Measurements from ENCODE around the gene ALPK1. TPM values are rescaled to one million over a fixed set of nuclear protein-coding genes. Genes with fewer than 3 reads are reported as not detected.

ALPK1 gene
- total RNA-seq, 1 experiment from 2014 or later: 0.17 TPM

DNA sequence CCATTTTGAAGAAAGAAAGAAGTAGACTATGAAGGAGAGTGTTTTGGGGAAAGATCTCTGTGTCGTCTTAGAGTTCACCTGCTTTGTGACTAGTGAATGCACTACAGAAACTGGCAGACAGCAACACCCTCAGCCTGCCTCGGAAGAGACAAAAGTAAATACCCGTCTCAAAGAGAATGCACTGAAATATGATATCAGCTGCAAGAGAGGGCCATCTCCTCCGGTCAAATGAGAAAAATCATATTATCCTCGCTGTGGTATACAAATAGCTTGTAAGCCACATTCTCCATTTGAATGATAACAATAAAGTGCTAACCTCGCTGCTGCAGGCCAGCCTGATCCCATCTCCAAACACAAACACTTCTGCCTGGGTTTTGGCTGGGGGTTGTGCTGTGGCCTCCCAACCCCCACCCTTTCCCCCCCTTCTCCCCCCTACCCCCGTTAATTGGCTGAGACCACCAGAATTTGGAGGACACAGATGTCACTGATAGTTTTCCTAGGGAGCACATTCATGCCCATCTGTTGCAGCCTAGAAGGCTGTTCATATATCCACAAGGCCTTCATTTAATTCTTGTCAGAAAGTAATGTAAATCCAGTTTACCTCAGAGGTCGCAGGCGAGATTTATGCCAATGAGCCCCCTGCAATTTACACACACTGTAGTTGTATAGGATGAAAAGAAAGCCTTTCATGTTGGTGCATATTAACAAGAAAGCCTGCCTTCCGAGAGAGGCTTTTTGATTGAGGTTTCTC, 46.3 kb downstream of the ALPK1 start:
- H3K27me3 Mint-ChIP-seq (ENCODE audit: low read depth): peaks cover 18% of the 10 kb centered on the region
- Histone ChIP-seq H2BK5ac (ENCODE audit: insufficient read length, low read length) (no peak overlapping the region), H3K9me3 (ENCODE audit: control insufficient read depth, low read depth, low read length) (no peaks in the 10 kb centered on the region), H2AFZ (ENCODE audit: low read length) (no peak overlapping the region), H3K18ac (ENCODE audit: insufficient read length, low read depth, low read length) (no peak overlapping the region), H3K79me1 (ENCODE audit: insufficient read depth, low read depth, low read length, poor library complexity, severe bottlenecking) (no peaks in the 10 kb centered on the region), H3K23ac (ENCODE audit: insufficient read length, low read depth, low read length) (no peak overlapping the region), H2BK120ac (ENCODE audit: low read depth, low read length, poor library complexity, severe bottlenecking) (no peak overlapping the region), H3K23me2 (ENCODE audit: insufficient read length, low read depth, low read length, poor library complexity, severe bottlenecking) (no peaks in the 10 kb centered on the region), H2BK20ac (ENCODE audit: low read depth, low read length, poor library complexity, severe bottlenecking) (no peak overlapping the region), H4K20me1 (ENCODE audit: control insufficient read depth, insufficient read depth, insufficient read length) (no peaks in the 10 kb centered on the region), H3K4me2 (ENCODE audit: insufficient read depth, insufficient read length, low read length) (no peak overlapping the region), H4K91ac (ENCODE audit: insufficient read length, low read depth, low read length) (no peak overlapping the region), H3K4ac (ENCODE audit: low read depth, low read length) (no peak overlapping the region), H4K8ac (replicated peaks; ENCODE audit: insufficient read length, low read depth, low read length) (no peak overlapping the region), H3K27ac (ENCODE audit: insufficient read length, low read depth, low read length) (no peak overlapping the region), H3K14ac (ENCODE audit: insufficient read depth, low read length) (no peak overlapping the region), H2BK15ac (ENCODE audit: low read depth, low read length) (no peak overlapping the region), H3K56ac (ENCODE audit: insufficient read length, low read depth, low read length) (no peak overlapping the region), H3K79me2 (ENCODE audit: insufficient read depth, low read length) (no peaks in the 10 kb centered on the region; the same call in 1 of the 2 replicates), H3K4me1 (ENCODE audit: insufficient read depth, low read length) (no peaks in the 10 kb centered on the region; the same call in 1 of the 2 replicates), H4K5ac (ENCODE audit: insufficient read length, low read depth, low read length) (no peak overlapping the region), H3K27me3 (ENCODE audit: insufficient read depth, low read length) (no peaks in the 10 kb centered on the region), H2BK12ac (ENCODE audit: insufficient read length, low read depth, low read length) (no peak overlapping the region), H3T11ph (ENCODE audit: low read length) (no peak overlapping the region), H3K9ac (ENCODE audit: extremely low read depth, insufficient read length, low read length) (no peak overlapping the region), H2AK5ac (ENCODE audit: insufficient read length, low read length) (no peak overlapping the region)
- no peaks in the 10 kb centered on the region for H3K9me3 Mint-ChIP-seq
- WGBS (ENCODE audit: extremely low coverage, insufficient read length, low lambda C conversion rate): no CpG with 5 or more reads among the region's 10 CpGs
- TF ChIP-seq, protein P1, sequence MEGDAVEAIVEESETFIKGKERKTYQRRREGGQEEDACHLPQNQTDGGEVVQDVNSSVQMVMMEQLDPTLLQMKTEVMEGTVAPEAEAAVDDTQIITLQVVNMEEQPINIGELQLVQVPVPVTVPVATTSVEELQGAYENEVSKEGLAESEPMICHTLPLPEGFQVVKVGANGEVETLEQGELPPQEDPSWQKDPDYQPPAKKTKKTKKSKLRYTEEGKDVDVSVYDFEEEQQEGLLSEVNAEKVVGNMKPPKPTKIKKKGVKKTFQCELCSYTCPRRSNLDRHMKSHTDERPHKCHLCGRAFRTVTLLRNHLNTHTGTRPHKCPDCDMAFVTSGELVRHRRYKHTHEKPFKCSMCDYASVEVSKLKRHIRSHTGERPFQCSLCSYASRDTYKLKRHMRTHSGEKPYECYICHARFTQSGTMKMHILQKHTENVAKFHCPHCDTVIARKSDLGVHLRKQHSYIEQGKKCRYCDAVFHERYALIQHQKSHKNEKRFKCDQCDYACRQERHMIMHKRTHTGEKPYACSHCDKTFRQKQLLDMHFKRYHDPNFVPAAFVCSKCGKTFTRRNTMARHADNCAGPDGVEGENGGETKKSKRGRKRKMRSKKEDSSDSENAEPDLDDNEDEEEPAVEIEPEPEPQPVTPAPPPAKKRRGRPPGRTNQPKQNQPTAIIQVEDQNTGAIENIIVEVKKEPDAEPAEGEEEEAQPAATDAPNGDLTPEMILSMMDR (conservative IDR thresholded peaks at IDR 0.05): no peak
- peak overlapping the region; percentile 3 to 24; a peak in 3 of 5 replicates for H3K4me3 Mint-ChIP-seq
- H3K36me3 Mint-ChIP-seq (ENCODE audit: insufficient read depth in 1 of 3, low read depth in 3 of 3): no peaks in the 10 kb centered on the region; a peak in 1 of 7 replicates
- peaks cover 55 to 65% of the 10 kb centered on the region in 2 experiments for H3K4me1 Mint-ChIP-seq
- no peak overlapping the region for H3K27ac Mint-ChIP-seq
- no peak for DNase-seq

All from H9 (cell line).